NCI-H1694 (cell line): ENCODE results near the gene EN2.

Source experiments
- DNase-seq: peaks from one replicate; lab custom pipeline; 2025; lab: John Stamatoyannopoulos, UW

EN2 gene

DNA sequence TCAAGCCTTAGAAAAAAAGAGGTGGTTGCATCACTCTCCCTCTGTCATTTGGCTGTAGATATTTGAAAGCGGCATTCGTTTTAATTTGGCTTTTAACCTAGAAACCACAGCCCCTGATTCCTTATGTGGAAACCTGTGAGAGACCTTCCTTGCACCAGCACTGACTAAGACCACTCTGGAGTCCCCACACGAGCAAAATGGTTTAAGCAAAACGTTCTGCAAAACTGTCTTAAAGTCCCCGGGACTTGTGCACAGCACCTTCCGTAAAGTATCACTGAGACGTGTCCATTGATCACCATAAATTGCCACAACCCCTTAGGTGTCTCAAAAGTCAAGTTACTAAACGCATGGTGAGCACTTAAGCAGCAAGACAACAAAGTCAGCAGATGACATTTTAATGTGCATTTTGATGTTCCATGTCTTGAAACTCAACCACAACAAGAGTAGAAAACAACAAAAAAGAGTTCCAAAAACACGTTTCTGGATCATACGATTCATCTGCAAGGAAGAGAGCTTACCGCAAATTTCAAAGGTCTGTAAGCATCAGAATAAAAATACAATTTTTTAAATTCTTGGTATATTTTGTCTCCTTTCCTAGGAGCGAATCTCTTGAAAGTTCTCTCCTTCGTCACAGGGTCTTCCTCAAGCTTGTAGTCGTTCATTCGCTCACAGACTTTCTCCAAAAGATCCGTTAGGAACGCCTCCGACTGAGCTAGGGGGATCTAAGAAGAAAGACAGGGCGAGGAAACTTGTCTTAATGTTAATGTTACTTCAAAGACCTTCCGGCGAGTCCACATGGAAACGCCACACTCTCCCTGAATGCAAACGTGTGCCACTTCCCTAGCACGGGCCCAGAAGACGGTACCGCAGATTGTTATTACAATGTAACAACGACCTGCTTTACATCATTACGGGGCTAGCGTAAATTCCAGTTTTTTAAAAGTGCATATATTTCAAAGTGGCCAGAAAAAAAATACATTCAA lies 50.7 kb downstream of the EN2 start:
- no peak for DNase-seq

DNA sequence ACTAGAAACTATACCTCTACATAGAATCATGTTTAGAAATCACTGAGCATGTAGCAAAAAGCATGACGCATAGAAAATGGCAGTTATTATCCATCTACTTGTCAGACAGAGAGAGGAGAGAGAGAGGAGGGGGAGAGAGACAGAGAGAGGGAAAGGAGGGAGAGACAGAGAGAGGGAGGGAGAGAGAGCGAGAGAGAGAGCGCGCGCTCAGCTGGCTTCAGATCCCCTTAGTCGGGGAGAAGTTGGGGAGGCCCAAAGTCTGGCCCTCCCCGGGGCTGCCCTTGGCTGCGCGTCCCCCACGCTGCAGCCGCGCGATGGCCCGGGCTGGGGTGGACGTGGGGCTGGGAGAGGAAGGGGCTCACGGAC lies 51.4 kb downstream of the EN2 start:
- no peak for DNase-seq

DNA sequence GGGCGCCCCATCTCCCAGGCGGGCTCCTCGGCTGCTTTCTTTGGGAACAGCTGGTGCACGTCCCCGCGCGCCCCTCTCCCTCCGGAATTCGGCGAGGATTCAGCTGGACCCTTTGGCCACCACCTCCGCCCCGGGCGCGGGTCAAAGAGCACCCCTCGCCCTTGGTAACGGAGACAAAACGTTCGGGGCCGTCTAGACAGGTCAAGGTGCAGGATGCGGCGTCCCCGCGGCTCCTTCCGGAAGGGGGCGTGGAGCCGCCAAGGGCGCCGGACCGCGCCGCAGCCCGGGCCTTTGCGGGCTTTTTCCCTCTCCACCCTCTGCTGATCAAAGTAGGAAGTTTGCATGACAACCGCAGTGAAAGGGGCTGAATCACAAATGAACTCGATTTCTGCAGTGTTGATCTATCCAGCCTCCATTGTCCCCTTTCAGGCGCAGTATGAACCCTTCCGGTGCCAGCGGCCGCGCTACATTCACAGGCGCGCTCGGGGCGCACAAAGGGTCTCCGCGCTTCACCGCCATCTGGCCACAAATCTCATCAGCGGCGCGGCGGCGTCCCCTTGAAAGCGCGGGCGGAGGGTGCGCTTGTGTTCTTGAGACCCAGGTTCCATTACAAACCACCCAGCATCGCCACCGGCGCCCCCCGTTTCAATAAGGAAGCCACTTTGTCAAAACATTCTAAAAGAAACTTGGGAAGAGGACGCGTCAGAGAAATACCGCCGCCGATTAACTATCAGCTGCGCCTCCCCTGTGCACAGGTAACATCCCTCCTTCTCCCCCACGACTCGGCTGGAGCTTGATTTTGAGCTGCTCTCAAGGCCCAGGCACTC lies 52.0 kb downstream of the EN2 start:
- DNase-seq = no peak

DNA sequence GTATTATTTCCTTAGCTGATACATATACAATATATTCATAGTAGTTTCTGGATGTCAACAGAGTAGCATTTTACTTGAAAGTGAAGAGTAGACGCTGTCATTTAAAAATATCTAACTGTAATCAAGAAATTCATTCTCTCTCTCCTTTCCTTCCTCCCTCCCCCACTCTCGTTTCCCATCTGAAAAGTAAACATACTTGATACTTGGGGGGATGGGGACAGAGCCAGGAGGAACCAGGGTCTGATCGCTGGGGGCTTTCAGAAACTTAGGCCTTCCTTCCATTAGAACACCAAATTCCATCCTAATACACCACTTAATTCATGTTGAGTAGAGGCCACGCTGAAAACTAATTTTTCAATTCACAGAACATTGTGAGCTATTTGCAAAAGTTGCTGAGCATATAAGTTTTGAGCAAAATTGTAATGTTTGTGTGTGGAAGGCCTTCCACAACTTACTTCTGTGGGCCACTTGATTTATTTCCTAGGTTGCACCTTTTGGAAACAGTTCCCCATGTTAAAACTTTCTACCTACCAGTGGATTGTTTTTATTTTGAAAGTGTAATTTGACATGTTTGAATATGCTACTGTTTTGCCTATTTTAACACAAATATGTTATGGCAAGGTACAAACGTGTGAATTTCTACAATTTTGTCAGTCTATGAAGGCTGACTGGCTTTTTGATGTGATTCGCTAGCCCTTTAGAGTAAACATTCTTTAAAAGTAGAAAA lies 53.2 kb downstream of the EN2 start:
- DNase-seq = no peak

DNA sequence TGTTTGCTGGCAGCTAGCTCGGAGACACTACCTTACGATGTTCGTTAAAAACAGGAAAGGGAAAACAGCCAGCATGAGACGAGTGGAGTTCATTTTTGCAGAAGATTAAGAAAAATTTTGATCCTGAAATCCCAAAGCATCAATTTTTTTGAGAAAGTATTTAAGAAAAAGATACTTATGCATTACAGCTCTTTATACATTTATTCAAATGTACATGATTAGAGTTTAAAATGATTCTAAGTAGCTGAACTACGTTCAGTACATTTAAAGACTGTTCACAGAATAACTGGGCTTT lies 53.7 kb downstream of the EN2 start:
- no peak for DNase-seq

DNA sequence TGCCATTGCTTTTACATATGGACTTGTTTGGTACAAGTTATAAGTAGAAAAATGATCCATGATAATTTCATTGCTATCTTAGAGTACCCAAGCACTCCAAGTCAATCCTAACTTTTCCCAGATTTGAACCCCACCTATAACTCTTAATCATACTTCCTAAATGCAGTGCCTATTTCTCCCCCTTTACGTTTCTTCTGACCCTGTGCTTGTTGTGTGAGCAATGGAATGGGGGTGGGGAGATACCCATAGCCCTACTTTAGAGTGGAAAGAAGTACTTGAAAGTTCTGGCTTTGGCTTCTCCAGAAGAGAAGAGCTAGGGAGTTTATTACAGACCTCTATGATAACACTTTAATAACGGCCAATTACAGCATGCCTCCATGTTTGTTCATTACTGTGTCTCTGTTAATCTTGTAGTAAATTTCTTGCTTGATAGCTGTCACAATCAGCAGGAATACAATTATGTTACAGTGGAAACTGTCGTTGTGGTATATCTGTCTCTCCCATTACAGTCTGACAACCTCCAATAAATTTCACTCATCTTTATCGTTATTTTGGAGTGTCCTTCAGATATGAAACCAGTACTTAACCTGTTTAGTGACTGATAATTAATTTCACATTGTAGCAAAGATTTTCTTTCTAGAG lies 54.4 kb downstream of the EN2 start:
- DNase-seq = no peak

DNA sequence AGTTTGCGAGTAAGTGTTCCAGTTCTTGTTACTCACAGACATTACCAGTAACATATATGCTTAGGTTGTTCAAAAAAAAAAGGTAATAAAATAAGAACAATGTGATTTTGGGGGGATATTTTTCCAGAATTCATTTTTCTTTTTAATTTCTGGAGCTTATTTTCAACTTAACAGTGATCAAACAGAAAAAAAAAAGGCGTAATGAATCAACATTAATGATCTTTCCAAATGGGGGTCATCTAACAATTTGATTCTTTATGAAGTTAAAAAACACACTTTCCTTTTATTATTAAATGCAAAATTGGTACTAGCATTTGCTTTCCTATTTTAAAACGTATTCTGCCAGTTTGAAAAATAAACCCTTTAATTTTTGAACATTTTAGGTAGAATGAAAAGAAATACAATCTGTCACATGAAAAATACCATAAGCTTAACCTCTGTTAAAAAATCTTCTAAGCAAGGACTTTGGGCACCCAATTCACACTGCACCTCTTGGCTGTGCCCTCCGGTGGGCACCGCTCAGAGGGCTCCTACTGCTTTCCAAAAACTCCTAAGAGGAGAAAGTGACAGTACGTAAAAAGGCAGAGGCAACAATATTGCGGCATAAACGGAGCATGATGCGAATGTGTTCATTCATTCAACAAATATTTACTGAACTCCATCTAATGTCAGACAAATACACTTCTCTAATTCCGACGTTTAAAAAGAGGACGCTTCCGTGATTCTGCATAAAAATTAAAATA lies 55.8 kb downstream of the EN2 start:
- DNase-seq = no peak

DNA sequence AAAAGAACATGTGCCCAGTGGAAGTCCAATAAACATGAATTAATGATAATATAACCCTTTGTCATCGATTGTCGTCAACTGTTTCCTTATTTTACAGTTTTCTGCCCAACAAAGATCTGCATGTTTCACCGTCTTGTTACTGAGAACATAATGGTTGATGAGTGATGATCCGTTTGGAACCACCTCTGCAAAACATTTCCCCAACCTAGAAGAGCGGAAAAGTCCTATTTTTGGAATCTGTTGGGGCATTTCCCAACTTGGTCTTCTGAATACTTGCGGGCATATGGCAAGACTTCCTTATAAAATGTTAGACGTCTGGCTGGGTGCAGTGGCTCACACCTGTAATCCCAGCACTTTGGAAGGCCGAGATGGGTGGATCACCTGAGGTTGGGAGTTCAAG lies 56.4 kb downstream of the EN2 start:
- DNase-seq = no peak
